IMR-90 (cell line): ENCODE measurements around the gene JADE2. TPM values are rescaled to one million over a fixed set of nuclear protein-coding genes. Genes with fewer than 3 reads are reported as not detected.

Experiments used
- ATAC-seq: fragments of 200-7000 bp; cut with Tn5 transposase; 2 replicates; pipeline ENCODE4 v1.9.1; 2020; ENCODE audit warnings: low read depth, mild to moderate bottlenecking, moderate library complexity
- BruUV-seq: library from RNA; stranded (reverse); fragments of 400-500 nt; replicated peaks from 2 replicates; lab custom pipeline; 2021; lab: Mats Ljungman, UMichigan
- CTCF ChIA-PET: fragments of 300-600 bp; formaldehyde crosslinking; extraction: SDS; loops from one replicate; lab custom pipeline; 2021; ENCODE audit warnings: antibody characterized with exemption; lab: Yijun Ruan, JAX
- POLR2A ChIA-PET: fragments of 300-600 bp; sonication (Branson Sonifier 250); formaldehyde crosslinking; loops from one replicate; lab custom pipeline; 2022; ENCODE audit warnings: antibody characterized with exemption; ENCODE audit not compliant: unreplicated experiment; lab: Charles Lee
- DNase-seq: peaks from one replicate; pipeline ENCODE4 v3.0.0; 2013
- H2AFZ ChIP-seq: replicated peaks from 2 replicates; pipeline ENCODE3; 2013; ENCODE audit warnings: low read length, mild to moderate bottlenecking; ENCODE audit not compliant: poor library complexity
- H2AK5ac ChIP-seq: 2 replicates; pipeline ENCODE4 v1.6.1; 2013; ENCODE audit warnings: low read depth, low read length, inconsistent platforms
- H2AK9ac ChIP-seq: replicated peaks from 2 replicates; pipeline ENCODE3; 2013; ENCODE audit warnings: mild to moderate bottlenecking, low read depth, low read length, moderate library complexity; ENCODE audit not compliant: poor library complexity
- H2BK120ac ChIP-seq: 2 replicates; pipeline ENCODE4 v1.6.1; 2013; ENCODE audit warnings: low read depth, low read length, inconsistent platforms
- H2BK15ac ChIP-seq: 3 replicates; pipeline ENCODE4 v1.6.1; 2013; ENCODE audit warnings: low read depth, low read length, inconsistent platforms
- H2BK20ac ChIP-seq: 2 replicates; pipeline ENCODE4 v1.6.1; 2013; ENCODE audit warnings: low read depth, mild to moderate bottlenecking, inconsistent platforms, low read length, moderate library complexity
- H2BK5ac ChIP-seq: 2 replicates; pipeline ENCODE4 v1.6.1; 2013; ENCODE audit warnings: mild to moderate bottlenecking, low read depth, low read length, inconsistent platforms; ENCODE audit not compliant: poor library complexity, severe bottlenecking
- H3K14ac ChIP-seq: replicated peaks from 2 replicates; pipeline ENCODE4 v1.6.1; 2013; ENCODE audit warnings: low read depth, low read length, inconsistent platforms
- H3K18ac ChIP-seq: 2 replicates; pipeline ENCODE4 v1.6.1; 2013; ENCODE audit warnings: low read depth, low read length, control low read depth
- H3K23ac ChIP-seq: 2 replicates; pipeline ENCODE4 v1.6.1; 2013; ENCODE audit warnings: low read depth, low read length, inconsistent platforms
- H3K27ac ChIP-seq: 2 replicates; pipeline ENCODE4 v1.5.1; 2013; ENCODE audit warnings: mild to moderate bottlenecking, control low read depth, low read length; ENCODE audit not compliant: insufficient read depth
- H3K27me3 ChIP-seq: 2 replicates; pipeline ENCODE4 v1.6.1; 2013; ENCODE audit warnings: low read length; ENCODE audit not compliant: control insufficient read depth, insufficient read depth
- H3K36me3 ChIP-seq: 2 replicates; pipeline ENCODE4 v1.6.1; 2013; ENCODE audit warnings: low read length, mixed read lengths; ENCODE audit not compliant: control insufficient read depth, insufficient read depth
- H3K4ac ChIP-seq: 2 replicates; pipeline ENCODE4 v1.6.1; 2013; ENCODE audit warnings: low read depth, low read length, inconsistent platforms
- H3K4me1 ChIP-seq: 2 replicates; pipeline ENCODE4 v1.6.1; 2013; ENCODE audit warnings: low read length, mixed read lengths; ENCODE audit not compliant: control insufficient read depth, insufficient read depth
- H3K4me2 ChIP-seq: 2 replicates; pipeline ENCODE4 v1.6.1; 2013; ENCODE audit warnings: low read depth, mild to moderate bottlenecking, control low read depth, low read length, moderate library complexity
- H3K4me3 ChIP-seq: 2 replicates; pipeline ENCODE4 v1.5.1; 2013; ENCODE audit warnings: low read depth, mild to moderate bottlenecking, control low read depth, low read length, moderate library complexity; ENCODE audit not compliant: insufficient read depth
- H3K56ac ChIP-seq: 2 replicates; pipeline ENCODE4 v1.6.1; 2013; ENCODE audit warnings: low read length, inconsistent platforms; ENCODE audit not compliant: insufficient read depth; ENCODE audit errors: extremely low read depth
- H3K79me1 ChIP-seq, 2 experiments: 2 replicates each; pipeline ENCODE4 v1.6.1; 2013; ENCODE audit warnings: low read length in 2 of 2, inconsistent platforms in 1 of 2, low read depth in 1 of 2
- H3K9ac ChIP-seq: 2 replicates; pipeline ENCODE4 v1.6.1; 2013; ENCODE audit warnings: low read depth, low read length, control low read depth
- H3K9me1 ChIP-seq: 2 replicates; pipeline ENCODE4 v1.6.1; 2013; ENCODE audit warnings: low read length, inconsistent platforms; ENCODE audit not compliant: insufficient read depth
- H3K9me3 ChIP-seq: 2 replicates; pipeline ENCODE4 v1.6.1; 2013; ENCODE audit warnings: low read length; ENCODE audit not compliant: control insufficient read depth, insufficient read depth
- H4K20me1 ChIP-seq: 2 replicates; pipeline ENCODE4 v1.6.1; 2013; ENCODE audit warnings: low read length, inconsistent platforms; ENCODE audit not compliant: insufficient read depth
- H4K5ac ChIP-seq: 2 replicates; pipeline ENCODE4 v1.6.1; 2013; ENCODE audit warnings: mild to moderate bottlenecking, low read depth, low read length, control low read depth
- H4K8ac ChIP-seq, 2 experiments: 2 replicates each; pipeline ENCODE4 v1.6.1; 2013; ENCODE audit warnings: low read depth in 2 of 2, low read length in 2 of 2, control low read depth in 1 of 2, inconsistent platforms in 1 of 2
- H4K91ac ChIP-seq: 2 replicates; pipeline ENCODE4 v1.6.1; 2013; ENCODE audit warnings: low read depth, low read length, inconsistent platforms; ENCODE audit not compliant: insufficient read depth
- BHLHE40 ChIP-seq: fragments of 150-350 bp; IDR thresholded peaks from 2 replicates; pipeline ENCODE4 v1.6.1; 2016; ENCODE audit warnings: mild to moderate bottlenecking, low read depth, low read length
- CEBPB ChIP-seq: IDR thresholded peaks from 2 replicates; pipeline ENCODE4 v1.6.1; 2012; ENCODE audit warnings: low read depth, low read length, improper control_type of control experiment
- CHD1 ChIP-seq: IDR thresholded peaks from 2 replicates; pipeline ENCODE4 v1.6.1; 2012; ENCODE audit warnings: low read depth, low read length, improper control_type of control experiment
- FOS ChIP-seq: fragments of 150-350 bp; IDR thresholded peaks from 2 replicates; pipeline ENCODE4 v1.6.1; 2016; ENCODE audit warnings: low read depth, low read length
- MAFK ChIP-seq: IDR thresholded peaks from 2 replicates; pipeline ENCODE4 v1.6.1; 2012; ENCODE audit warnings: low read depth, low read length, improper control_type of control experiment
- MAZ ChIP-seq: IDR thresholded peaks from 2 replicates; pipeline ENCODE4 v1.6.1; 2012; ENCODE audit warnings: low read depth, mild to moderate bottlenecking, low read length, improper control_type of control experiment, moderate library complexity, borderline replicate concordance
- MXI1 ChIP-seq: IDR thresholded peaks from 2 replicates; pipeline ENCODE4 v1.6.1; 2012; ENCODE audit warnings: low read depth, mild to moderate bottlenecking, low read length, moderate library complexity, borderline replicate concordance
- NFE2L2 ChIP-seq: fragments of 150-350 bp; IDR thresholded peaks from 2 replicates; pipeline ENCODE4 v1.6.1; 2016; ENCODE audit warnings: low read depth, mild to moderate bottlenecking, low read length
- POLR2A ChIP-seq: IDR thresholded peaks from 2 replicates; pipeline ENCODE4 v1.6.1; 2012; ENCODE audit warnings: mild to moderate bottlenecking, low read depth, low read length
- RAD21 ChIP-seq: IDR thresholded peaks from 2 replicates; pipeline ENCODE4 v1.6.1; 2012; ENCODE audit warnings: low read length, improper control_type of control experiment
- RCOR1 ChIP-seq: IDR thresholded peaks from 2 replicates; pipeline ENCODE4 v1.6.1; 2012; ENCODE audit warnings: mild to moderate bottlenecking, low read length, improper control_type of control experiment; ENCODE audit not compliant: insufficient replicate concordance
- RFX5 ChIP-seq: IDR thresholded peaks from 2 replicates; pipeline ENCODE4 v1.8.0; 2012; ENCODE audit warnings: low read depth, mild to moderate bottlenecking, low read length, moderate library complexity
- SMC3 ChIP-seq: fragments of 150-350 bp; IDR thresholded peaks from 2 replicates; pipeline ENCODE4 v1.6.1; 2016; ENCODE audit warnings: low read depth, mild to moderate bottlenecking, antibody characterized with exemption, low read length, moderate library complexity
- WGBS, 2 experiments: methylation state at CpG; one replicate each; pipeline versions ENCODE4 v1.1.5 to v1.1.7; 2013; ENCODE audit warnings: missing lambda C conversion rate in 2 of 2; ENCODE audit not compliant: insufficient read length in 1 of 2; ENCODE audit errors: extremely low coverage in 2 of 2; 5-methylcytosine and 5-hydroxymethylcytosine counted together
- dilution Hi-C: fragments of 300-500 bp; cut with HindIII; formaldehyde crosslinking; loops from one replicate; pipeline ENCODE4 v1.14.3; 2018; ENCODE audit warnings: low sequenced_read_pairs; ENCODE audit not compliant: unreplicated experiment
- in situ Hi-C: fragments of 300-500 bp; cut with MboI; formaldehyde crosslinking; loops from 3 replicates; pipeline ENCODE4 v1.14.3; 2019; ENCODE audit warnings: low sequenced_read_pairs, inconsistent platforms, mixed read lengths
- intact Hi-C: fragments of 100-400 bp; cut with micrococcal nuclease; formaldehyde crosslinking; loops from 2 replicates; pipeline ENCODE4 v1.10.0; 2022
- polyA plus RNA-seq, 3 experiments: library from polyadenylated mRNA; depleted of rRNA; stranded (reverse); fragments of >200 nt; gene quantifications; 2 replicates each; pipeline ENCODE4 v1.2.3, GENCODE V29; 2012; ENCODE audit warnings: low replicate concordance in 1 of 3
- total RNA-seq: library from RNA; depleted of rRNA; stranded (reverse); fragments of >200 nt; gene quantifications from 2 replicates; pipeline ENCODE4 v1.2.3, GENCODE V29; 2012
- TF ChIP-seq, protein P1 (sequence below): conservative IDR thresholded peaks from 2 replicates; pipeline ENCODE4 v1.5.1; 2012; ENCODE audit warnings: mild to moderate bottlenecking, low read depth, low read length, improper control_type of control experiment
- TF ChIP-seq, protein P2 (sequence below): fragments of 150-350 bp; IDR thresholded peaks from 2 replicates; pipeline ENCODE4 v1.6.1; 2017; ENCODE audit warnings: mild to moderate bottlenecking, antibody characterized with exemption, low read length, low read depth
- TF ChIP-seq, protein P3 (sequence below): fragments of 150-350 bp; IDR thresholded peaks from 2 replicates; pipeline ENCODE4 v1.6.1; 2016; ENCODE audit warnings: low read depth, mild to moderate bottlenecking, low read length, moderate library complexity, borderline replicate concordance

The JADE2 gene
- total and polyA plus RNA-seq, 2 of the 4 experiments (the other 2 are of a cell fraction), result 13.3 to 14.9 TPM

DNA sequence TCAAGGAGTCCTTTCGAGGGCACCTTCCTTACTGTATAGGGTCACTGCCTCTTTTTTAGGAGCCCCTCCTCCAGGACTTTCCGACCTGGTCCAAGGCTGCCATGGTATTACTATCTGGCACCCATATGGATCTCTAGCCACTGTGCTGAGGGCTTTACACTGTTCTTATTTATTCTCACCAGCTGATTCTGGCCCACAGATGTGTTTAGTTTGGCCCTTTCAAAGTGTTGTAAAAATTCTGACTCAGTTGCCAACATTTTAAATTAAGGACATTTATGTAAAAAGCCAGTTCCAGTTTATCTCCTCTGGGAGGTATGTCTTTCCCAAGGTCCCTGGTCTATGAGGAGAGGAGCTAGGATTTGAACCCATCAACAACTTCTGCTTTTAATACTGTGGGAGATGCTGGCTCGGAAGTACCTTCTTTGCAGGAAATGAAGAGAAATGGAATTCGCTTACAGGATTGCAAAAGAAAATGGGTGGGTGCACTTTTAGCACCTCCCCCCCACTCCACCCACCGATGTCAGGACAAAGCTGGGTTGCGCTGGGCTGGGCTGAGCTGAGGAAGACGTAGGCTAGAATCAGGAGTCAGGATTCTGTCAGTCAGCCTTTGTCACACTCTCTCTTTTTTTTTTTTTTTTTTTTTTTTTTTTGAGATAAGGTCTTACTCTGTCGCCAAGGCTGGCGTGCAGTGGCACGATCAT is 7.8 kb downstream of the JADE2 start:
- ATAC-seq (no peak), DNase-seq (no peak)
- Histone ChIP-seq H3K4me1 (peaks cover 24% of the 10 kb centered on the region), H3K9me3 (no peaks in the 10 kb centered on the region), H3K4me2 (no peak overlapping the region), H3K14ac (no peak overlapping the region), H3K9me1 (peaks cover 35% of the 10 kb centered on the region), H2BK20ac (no peak overlapping the region), H2AK5ac (no peak overlapping the region), H3K23ac (no peak overlapping the region), H3K4ac (no peak overlapping the region), H3K27ac (no peak overlapping the region), H3K36me3 (peaks cover 19% of the 10 kb centered on the region), H3K56ac (no peak overlapping the region), H2AK9ac (no peak overlapping the region), H2BK5ac (no peak overlapping the region), H3K79me1 (peaks cover 52 to 99% of the 10 kb centered on the region in 2 experiments), H3K27me3 (no peaks in the 10 kb centered on the region), H4K8ac (no peak overlapping the region), H2BK15ac (no peak overlapping the region), H3K4me3 (no peak overlapping the region), H2BK120ac (no peak overlapping the region), H4K91ac (no peak overlapping the region), H2AFZ (no peak overlapping the region), H3K9ac (no peak overlapping the region), H4K5ac (no peak overlapping the region), H4K20me1 (peaks cover 61% of the 10 kb centered on the region), H3K18ac (no peak overlapping the region)
- WGBS, 2 experiments, result no CpG with 5 or more reads among the region's 10 CpGs
- dilution Hi-C loops (no loop called here), intact Hi-C loops (no loop called here), in situ Hi-C loops (no loop called here)
- POLR2A ChIA-PET, result no interaction called here
- BruUV-seq, result no TSS peak
- no peak for TF ChIP-seq MAFK
- TF ChIP-seq, protein P1, sequence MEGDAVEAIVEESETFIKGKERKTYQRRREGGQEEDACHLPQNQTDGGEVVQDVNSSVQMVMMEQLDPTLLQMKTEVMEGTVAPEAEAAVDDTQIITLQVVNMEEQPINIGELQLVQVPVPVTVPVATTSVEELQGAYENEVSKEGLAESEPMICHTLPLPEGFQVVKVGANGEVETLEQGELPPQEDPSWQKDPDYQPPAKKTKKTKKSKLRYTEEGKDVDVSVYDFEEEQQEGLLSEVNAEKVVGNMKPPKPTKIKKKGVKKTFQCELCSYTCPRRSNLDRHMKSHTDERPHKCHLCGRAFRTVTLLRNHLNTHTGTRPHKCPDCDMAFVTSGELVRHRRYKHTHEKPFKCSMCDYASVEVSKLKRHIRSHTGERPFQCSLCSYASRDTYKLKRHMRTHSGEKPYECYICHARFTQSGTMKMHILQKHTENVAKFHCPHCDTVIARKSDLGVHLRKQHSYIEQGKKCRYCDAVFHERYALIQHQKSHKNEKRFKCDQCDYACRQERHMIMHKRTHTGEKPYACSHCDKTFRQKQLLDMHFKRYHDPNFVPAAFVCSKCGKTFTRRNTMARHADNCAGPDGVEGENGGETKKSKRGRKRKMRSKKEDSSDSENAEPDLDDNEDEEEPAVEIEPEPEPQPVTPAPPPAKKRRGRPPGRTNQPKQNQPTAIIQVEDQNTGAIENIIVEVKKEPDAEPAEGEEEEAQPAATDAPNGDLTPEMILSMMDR, result no peak
- TF ChIP-seq CEBPB, result no peak
- TF ChIP-seq MAZ, result no peak
- no peak for TF ChIP-seq CHD1
- TF ChIP-seq SMC3, result no peak
- TF ChIP-seq NFE2L2, result no peak
- no peak for TF ChIP-seq RAD21
- TF ChIP-seq POLR2A, result no peak
- no peak for TF ChIP-seq MXI1
- TF ChIP-seq RFX5, result no peak
- no peak for TF ChIP-seq BHLHE40
- no peak for TF ChIP-seq RCOR1
- TF ChIP-seq, protein P2, sequence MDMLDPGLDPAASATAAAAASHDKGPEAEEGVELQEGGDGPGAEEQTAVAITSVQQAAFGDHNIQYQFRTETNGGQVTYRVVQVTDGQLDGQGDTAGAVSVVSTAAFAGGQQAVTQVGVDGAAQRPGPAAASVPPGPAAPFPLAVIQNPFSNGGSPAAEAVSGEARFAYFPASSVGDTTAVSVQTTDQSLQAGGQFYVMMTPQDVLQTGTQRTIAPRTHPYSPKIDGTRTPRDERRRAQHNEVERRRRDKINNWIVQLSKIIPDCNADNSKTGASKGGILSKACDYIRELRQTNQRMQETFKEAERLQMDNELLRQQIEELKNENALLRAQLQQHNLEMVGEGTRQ, result no peak
- TF ChIP-seq, protein P3, sequence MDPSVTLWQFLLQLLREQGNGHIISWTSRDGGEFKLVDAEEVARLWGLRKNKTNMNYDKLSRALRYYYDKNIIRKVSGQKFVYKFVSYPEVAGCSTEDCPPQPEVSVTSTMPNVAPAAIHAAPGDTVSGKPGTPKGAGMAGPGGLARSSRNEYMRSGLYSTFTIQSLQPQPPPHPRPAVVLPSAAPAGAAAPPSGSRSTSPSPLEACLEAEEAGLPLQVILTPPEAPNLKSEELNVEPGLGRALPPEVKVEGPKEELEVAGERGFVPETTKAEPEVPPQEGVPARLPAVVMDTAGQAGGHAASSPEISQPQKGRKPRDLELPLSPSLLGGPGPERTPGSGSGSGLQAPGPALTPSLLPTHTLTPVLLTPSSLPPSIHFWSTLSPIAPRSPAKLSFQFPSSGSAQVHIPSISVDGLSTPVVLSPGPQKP, result no peak
- no peak for TF ChIP-seq FOS
- CTCF ChIA-PET, result interaction anchor here (0.5 kb wide), 1 partner anchor 152 kb away, joined by 5 read pairs; no protein-coding TSS in a partner anchor
